ENCODE results near the gene NEDD4L. TPM values are rescaled to one million over a fixed set of nuclear protein-coding genes. Genes with fewer than 3 reads are reported as not detected.

The NEDD4L gene
- total and polyA plus RNA-seq, 12 donors = 17.8 to 110 (median 37.6) TPM

GRCh38 chr18:58298251-58299134 lies 254.5 kb downstream of the NEDD4L start:
- TF ChIP-seq CTCF (IDR thresholded peaks at IDR 0.05) = no peak
- no peak for TF ChIP-seq POLR2A (IDR thresholded peaks at IDR 0.05)
- no peaks in the 10 kb centered on the region for H3K9me3 ChIP-seq (replicated peaks in 1 of 3)
- DNase-seq = no peak
- H3K4me1 ChIP-seq (replicated peaks in 1 of 2) = no peaks in the 10 kb centered on the region
- intact Hi-C loops (cut with DNase I) = no loop called here
- no peaks in the 10 kb centered on the region for H3K36me3 ChIP-seq (replicated peaks in 1 of 2)
- H3K27me3 ChIP-seq = no peaks in the 10 kb centered on the region
- 57 to 66% (median 63%) methylated on average over 5 of the region's 5 CpGs for WGBS, 4 donors
- H3K27ac ChIP-seq = no peak overlapping the region
- no peak overlapping the region for H3K4me3 ChIP-seq

GRCh38 chr18:58299135-58299473 lies 255.1 kb downstream of the NEDD4L start:
- H3K9me3 ChIP-seq (replicated peaks in 1 of 3) = no peaks in the 10 kb centered on the region
- DNase-seq = no peak
- no peaks in the 10 kb centered on the region for H3K4me1 ChIP-seq (replicated peaks in 1 of 2)
- no peaks in the 10 kb centered on the region for H3K27me3 ChIP-seq
- TF ChIP-seq POLR2A (IDR thresholded peaks at IDR 0.05) (no peak), CTCF (IDR thresholded peaks at IDR 0.05) (no peak)
- H3K4me3 ChIP-seq = no peak overlapping the region
- WGBS, 4 donors = 81 to 95% (median 82%) methylated on average over 4 of the region's 4 CpGs
- H3K36me3 ChIP-seq (replicated peaks in 1 of 2) = no peaks in the 10 kb centered on the region
- intact Hi-C loops (cut with DNase I) = no loop called here
- H3K27ac ChIP-seq = no peak overlapping the region

- Histone ChIP-seq H3K27ac (no peak overlapping the region), H3K27me3 (no peaks in the 10 kb centered on the region), H3K36me3 (replicated peaks in 1 of 2) (no peaks in the 10 kb centered on the region), H3K9me3 (replicated peaks in 1 of 3) (no peaks in the 10 kb centered on the region), H3K4me3 (no peak overlapping the region), H3K4me1 (replicated peaks in 1 of 2) (no peaks in the 10 kb centered on the region)
- 60 to 82% (median 70%) methylated on average over 1 of the region's 1 CpG for WGBS, 4 donors
- intact Hi-C loops (cut with DNase I) = no loop called here
- TF ChIP-seq CTCF (IDR thresholded peaks at IDR 0.05) (no peak), POLR2A (IDR thresholded peaks at IDR 0.05) (no peak)
- DNase-seq = no peak
Measured at GRCh38 chr18:58299936-58300335, 255.9 kb downstream of the NEDD4L start.

- H3K27me3 ChIP-seq = no peaks in the 10 kb centered on the region
- TF ChIP-seq CTCF (IDR thresholded peaks at IDR 0.05) (no peak), POLR2A (IDR thresholded peaks at IDR 0.05) (no peak)
- no peaks in the 10 kb centered on the region for H3K4me1 ChIP-seq (replicated peaks in 1 of 2)
- DNase-seq = no peak
- no peak overlapping the region for H3K4me3 ChIP-seq
- H3K36me3 ChIP-seq (replicated peaks in 1 of 2) = no peaks in the 10 kb centered on the region
- no peak overlapping the region for H3K27ac ChIP-seq
- 84 to 92% (median 87%) methylated on average over 4 of the region's 4 CpGs for WGBS, 4 donors
- no peaks in the 10 kb centered on the region for H3K9me3 ChIP-seq (replicated peaks in 1 of 3)
- intact Hi-C loops (cut with DNase I) = no loop called here
Measured at GRCh38 chr18:58300867-58301266, 256.8 kb downstream of the NEDD4L start.

All from adrenal gland (tissue), 12 donors.